Upper lobe of right lung (tissue), 1 donor: ENCODE results near the gene MIEF1. TPM values are rescaled to one million over a fixed set of nuclear protein-coding genes. Genes with fewer than 3 reads are reported as not detected.

ENCODE experiments used
- ATAC-seq: fragments of 200-7000 bp; cut with Tn5 transposase; one replicate; pipeline ENCODE4 v1.9.1; 2020; ENCODE audit warnings: mild to moderate bottlenecking, moderate library complexity
- DNase-seq: peaks from one replicate; pipeline ENCODE4 v3.0.0-alpha.2; 2020
- H3K27ac ChIP-seq: fragments of 200-600 bp; one replicate; pipeline ENCODE4 v1.8.0; 2022
- H3K27me3 ChIP-seq: fragments of 200-600 bp; one replicate; pipeline ENCODE4 v1.8.0; 2022; ENCODE audit warnings: mild to moderate bottlenecking
- H3K36me3 ChIP-seq: fragments of 200-600 bp; one replicate; pipeline ENCODE4 v1.8.0; 2022
- H3K4me1 ChIP-seq: fragments of 200-600 bp; one replicate; pipeline ENCODE4 v1.8.0; 2022
- H3K4me3 ChIP-seq: fragments of 200-600 bp; one replicate; pipeline ENCODE4 v1.8.0; 2022; ENCODE audit warnings: mild to moderate bottlenecking
- H3K9me3 ChIP-seq: fragments of 200-600 bp; one replicate; pipeline ENCODE4 v1.8.0; 2022
- CTCF ChIP-seq: fragments of 200-600 bp; IDR thresholded peaks from one replicate; pipeline ENCODE4 v1.8.0; 2022; ENCODE audit warnings: antibody characterized with exemption
- intact Hi-C: fragments of 100-400 bp; cut with DNase I; formaldehyde crosslinking; loops from one replicate; pipeline ENCODE4 v1.11.0; 2022
- total RNA-seq: library from RNA; stranded (reverse); fragmentation: NEBNext Ultra II Directional; extraction: Animal tissue kit (Norgen Biotek cat#: 25700); gene quantifications from one replicate; pipeline ENCODE4 v1.2.1, GENCODE V29; 2021
- donor health status: DM: no; HTN: yes; CAD: no; lungs with severe emphysema.

MIEF1 gene
- total RNA-seq, 1 donor from 2014 or later: 24.3 TPM

GRCh38 chr22:39535831-39536449, 33.9 kb downstream of the MIEF1 start:
- no peak for DNase-seq

GRCh38 chr22:39536711-39537110, 34.6 kb downstream of the MIEF1 start:
- H3K27me3 ChIP-seq: no peaks in the 10 kb centered on the region
- intact Hi-C loops: loop anchor here (5.0 kb wide), 1 partner anchor 486 kb away; no protein-coding TSS in a partner anchor
- ATAC-seq: no peak
- H3K4me3 ChIP-seq: no peak overlapping the region
- no peak overlapping the region for H3K27ac ChIP-seq
- no peaks in the 10 kb centered on the region for H3K9me3 ChIP-seq
- no peak for DNase-seq
- no peaks in the 10 kb centered on the region for H3K36me3 ChIP-seq
- TF ChIP-seq CTCF: no peak
- peaks cover 8% of the 10 kb centered on the region for H3K4me1 ChIP-seq

More at GRCh38 chr22:39535831-39536449, 33.9 kb downstream of the MIEF1 start:
- Histone ChIP-seq H3K9me3 (no peaks in the 10 kb centered on the region), H3K4me3 (no peak overlapping the region), H3K27me3 (no peaks in the 10 kb centered on the region), H3K36me3 (peaks cover 2% of the 10 kb centered on the region), H3K27ac (no peak overlapping the region), H3K4me1 (peaks cover 15% of the 10 kb centered on the region)
- no peak for TF ChIP-seq CTCF
- intact Hi-C loops: loop anchor here (5.0 kb wide), 1 partner anchor 486 kb away; no protein-coding TSS in a partner anchor
- no peak for ATAC-seq

- ATAC-seq (no peak), DNase-seq (no peak)
- Histone ChIP-seq H3K4me3 (no peak overlapping the region), H3K9me3 (no peaks in the 10 kb centered on the region), H3K4me1 (peaks cover 5% of the 10 kb centered on the region), H3K27ac (no peak overlapping the region), H3K36me3 (no peaks in the 10 kb centered on the region), H3K27me3 (peaks cover 3% of the 10 kb centered on the region)
- no peak for TF ChIP-seq CTCF
- intact Hi-C loops: loop anchor here (5.0 kb wide), 1 partner anchor 484 kb away; no protein-coding TSS in a partner anchor
These were observed 35.9 kb downstream of the MIEF1 start for GRCh38 chr22:39537975-39538374.

- DNase-seq (no peak), ATAC-seq (no peak)
- intact Hi-C loops: no loop called here
- Histone ChIP-seq H3K27me3 (peaks cover 49% of the 10 kb centered on the region), H3K36me3 (no peaks in the 10 kb centered on the region), H3K27ac (no peak overlapping the region), H3K9me3 (no peaks in the 10 kb centered on the region), H3K4me1 (no peaks in the 10 kb centered on the region), H3K4me3 (no peak overlapping the region)
- peak; percentile 8 for TF ChIP-seq CTCF
These were observed 41.0 kb downstream of the MIEF1 start for GRCh38 chr22:39543095-39543494.

GRCh38 chr22:39545386-39546365, 43.6 kb downstream of the MIEF1 start:
- Histone ChIP-seq H3K9me3 (no peaks in the 10 kb centered on the region), H3K27me3 (peaks cover 66% of the 10 kb centered on the region), H3K4me3 (no peak overlapping the region), H3K27ac (no peak overlapping the region), H3K36me3 (no peaks in the 10 kb centered on the region), H3K4me1 (no peaks in the 10 kb centered on the region)
- intact Hi-C loops: no loop called here
- ATAC-seq (peak; percentile 58), DNase-seq (no peak)
- no peak for TF ChIP-seq CTCF
